Muscle of back (tissue), 11 donors: ENCODE measurements around the gene WDR73. TPM values are rescaled to one million over a fixed set of nuclear protein-coding genes. Genes with fewer than 3 reads are reported as not detected.

Source experiments
- DNase-seq, 3 donors: peaks; one replicate each; pipeline versions ENCODE4 v3.0.0 to v3.0.0-alpha.2; 2013
- polyA plus RNA-seq, 10 donors: library from polyadenylated mRNA; unstranded; fragments of 120-200 nt; gene quantifications; one replicate each; pipeline ENCODE4 v1.2.1, GENCODE V29; 2013; ENCODE audit not compliant: insufficient read length in 10 of 10

The WDR73 gene
- polyA plus RNA-seq, 10 donors: 12.5 to 26.3 (median 16.1) TPM

DNA sequence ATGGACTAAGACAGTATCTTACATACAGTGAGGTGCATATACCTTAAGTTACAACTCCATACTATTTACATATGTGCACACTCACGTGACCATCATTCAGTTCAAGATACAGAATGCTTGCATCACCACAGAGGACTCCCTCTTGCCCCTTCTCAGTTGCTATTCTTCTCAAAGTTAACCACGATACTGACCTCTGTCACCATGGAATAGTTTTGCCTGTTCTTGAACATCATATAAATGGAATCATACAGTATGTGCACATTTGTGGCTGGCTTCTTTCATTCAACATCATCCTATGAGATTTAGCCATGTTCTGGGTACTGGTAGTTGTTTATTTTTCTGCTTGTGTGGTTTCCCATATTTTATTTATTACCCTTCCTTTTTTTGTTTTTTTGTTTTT, 63.7 kb downstream of the WDR73 start:
- DNase-seq: no peak

Other genes with a start within 250 kb of the WDR73 start
- gene ZSCAN2, start 53.3 kb downstream of the WDR73 start, polyA plus RNA-seq: 10 to 100 TPM in 9 of 10 donors, 1 to 10 TPM in 1; 9.4 to 14.3 (median 12.0) TPM
- 1 to 10 TPM in 9 of 10 donors, under 1 TPM in 1; 0.93 to 2.4 (median 1.5) TPM for gene NMB, start 3.9 kb upstream of the WDR73 start, polyA plus RNA-seq
- gene SEC11A, start 61.9 kb upstream of the WDR73 start, polyA plus RNA-seq: 100 to 1,000 TPM; 275 to 352 (median 300) TPM
- gene ZNF592, start 94.3 kb upstream of the WDR73 start, polyA plus RNA-seq: 10 to 100 TPM; 18.3 to 25.0 (median 21.4) TPM
- 10 to 100 TPM; 44.0 to 99.6 (median 79.3) TPM for gene ALPK3, start 163.1 kb upstream of the WDR73 start, polyA plus RNA-seq
- under 1 TPM; 0.17 to 0.58 (median 0.30) TPM for gene SLC28A1, start 230.4 kb upstream of the WDR73 start, polyA plus RNA-seq